H1 (cell line): ENCODE results near the gene TMEM209. TPM values are rescaled to one million over a fixed set of nuclear protein-coding genes. Genes with fewer than 3 reads are reported as not detected.

Experiments used
- CHD7 ChIP-seq: fragments of 300-600 bp; sonication (generic); IDR thresholded peaks from 2 replicates; pipeline ENCODE4 v1.7.1; 2012; ENCODE audit warnings: low read length, moderate library complexity, mild to moderate bottlenecking, inconsistent platforms; ENCODE audit not compliant: insufficient replicate concordance
- polyA plus RNA-seq, 7 experiments: library from polyadenylated mRNA; depleted of rRNA in 3 of 7; stranded (reverse) in 5 of 7; unstranded in 2 of 7; fragments of >200 nt in 5 of 7; fragments of 200-250 nt in 2 of 7; gene quantifications; 1 replicate in 5 of 7; 2 replicates in 1 of 7; 4 replicates in 1 of 7; pipeline versions ENCODE4 v1.2.1 to v1.2.3, GENCODE V29; 2011 to 2013; ENCODE audit warnings: missing spikeins in 2 of 7, mixed read lengths in 2 of 7
- total RNA-seq: library from RNA; stranded (reverse); fragmentation: NEBNext Ultra II Directional; extraction: Animal tissue kit (Norgen Biotek cat#: 25700); gene quantifications from 2 replicates; pipeline ENCODE4 v1.2.1, GENCODE V29; 2021

TMEM209 gene
- total and polyA plus RNA-seq, 2 of the 8 experiments (the other 6 are each of a cell fraction or from before 2014, with no cell fraction given), result 28.5 to 30.5 TPM

GRCh38 chr7:130210181-130210935 is 5.2 kb upstream of the TMEM209 start (continued):
- TF ChIP-seq CHD7, result no peak
